Motor neuron (in vitro differentiated cells): Measurements from ENCODE around the gene MBLAC1. TPM values are rescaled to one million over a fixed set of nuclear protein-coding genes. Genes with fewer than 3 reads are reported as not detected.

ENCODE experiments used
- ATAC-seq, 8 experiments: fragments of 200-7000 bp; cut with Tn5 transposase; replicated peaks in 6 of 8; 2 replicates each; pipeline ENCODE4 v1.8.0; 2021; ENCODE audit warnings: mild to moderate bottlenecking in 8 of 8, moderate library complexity in 8 of 8
- H3K27ac ChIP-seq, 2 donors: fragments of 250-450 bp; sonication (Bioruptor Pico); 2 replicates each; pipeline ENCODE4 v1.9.0; 2021; ENCODE audit warnings: antibody characterized with exemption in 2 of 2, mild to moderate bottlenecking in 2 of 2, moderate library complexity in 1 of 2
- H3K4me1 ChIP-seq, 2 donors: fragments of 250-450 bp; sonication (Bioruptor Pico); replicated peaks in 1 of 2; 2 replicates each; pipeline ENCODE4 v1.6.1; 2021; ENCODE audit warnings: antibody characterized with exemption in 2 of 2, mild to moderate bottlenecking in 2 of 2, moderate library complexity in 1 of 2
- H3K4me3 ChIP-seq, 5 donors: fragments of 250-450 bp; sonication (Bioruptor Pico); 2 replicates each; pipeline ENCODE4 v1.9.0; 2021; ENCODE audit warnings: antibody characterized with exemption in 5 of 5, mild to moderate bottlenecking in 5 of 5, moderate library complexity in 4 of 5
- WGBS, 10 experiments: fragments of 450-650 bp; shearing (Covaris generic); methylation state at CpG; one replicate each; pipeline ENCODE4 v1.0.0; 2022; 5-methylcytosine and 5-hydroxymethylcytosine counted together
- in situ Hi-C, 9 experiments: fragments of 400-800 bp; cut with MboI; loops; one replicate each; pipeline ENCODE4 v1.15.0; 2021; ENCODE audit warnings: low sequenced_read_pairs in 9 of 9, low pct_unique_long_range_greater_than_20kb in 2 of 9; ENCODE audit not compliant: unreplicated experiment in 9 of 9
- total RNA-seq, 8 experiments: library from RNA; unstranded; fragments of 300-600 nt; gene quantifications; 2 replicates each; pipeline versions ENCODE4 v1.2.3 to v1.2.4, GENCODE V29; 2022

Gene MBLAC1
- total RNA-seq, 8 experiments from 2014 or later: 1.7 to 5.1 (median 4.1) TPM

- H3K4me1 ChIP-seq: peaks cover 13% of the 10 kb centered on the region in 2 donors
- WGBS, 10 experiments: 47 to 100% (median 60%) methylated on average over 1 to 6 of the region's 6 CpGs; no CpG with 5 or more reads in 1 of the 10 experiments
- in situ Hi-C loops: no loop called here
- H3K27ac ChIP-seq: no peak overlapping the region
- ATAC-seq: peak in 2 of 8 experiments; percentile 9 to 36
- H3K4me3 ChIP-seq: no peak overlapping the region
Observed at GRCh38 chr7:100163006-100163531, 36.3 kb downstream of the MBLAC1 start.

- no peak for ATAC-seq
- WGBS, 10 experiments: 79 to 94% (median 92%) methylated on average over 1 to 4 of the region's 5 CpGs; no CpG with 5 or more reads in 5 of the 10 experiments
- Histone ChIP-seq H3K27ac (no peak overlapping the region), H3K4me1 (peaks cover 16 to 19% of the 10 kb centered on the region in 2 donors), H3K4me3 (no peak overlapping the region)
- in situ Hi-C loops: no loop called here
Observed at GRCh38 chr7:100163871-100164270, 37.1 kb downstream of the MBLAC1 start.

- WGBS, 10 experiments: 40 to 100% (median 81%) methylated on average over 1 to 8 of the region's 16 CpGs; no CpG with 5 or more reads in 7 of the 10 experiments
- no peak for ATAC-seq
- H3K4me1 ChIP-seq: peaks cover 16 to 29% of the 10 kb centered on the region in 2 donors
- H3K4me3 ChIP-seq: no peak overlapping the region
- in situ Hi-C loops: no loop called here
- H3K27ac ChIP-seq: no peak overlapping the region
Observed at GRCh38 chr7:100166317-100166940, 39.7 kb downstream of the MBLAC1 start.

DNA sequence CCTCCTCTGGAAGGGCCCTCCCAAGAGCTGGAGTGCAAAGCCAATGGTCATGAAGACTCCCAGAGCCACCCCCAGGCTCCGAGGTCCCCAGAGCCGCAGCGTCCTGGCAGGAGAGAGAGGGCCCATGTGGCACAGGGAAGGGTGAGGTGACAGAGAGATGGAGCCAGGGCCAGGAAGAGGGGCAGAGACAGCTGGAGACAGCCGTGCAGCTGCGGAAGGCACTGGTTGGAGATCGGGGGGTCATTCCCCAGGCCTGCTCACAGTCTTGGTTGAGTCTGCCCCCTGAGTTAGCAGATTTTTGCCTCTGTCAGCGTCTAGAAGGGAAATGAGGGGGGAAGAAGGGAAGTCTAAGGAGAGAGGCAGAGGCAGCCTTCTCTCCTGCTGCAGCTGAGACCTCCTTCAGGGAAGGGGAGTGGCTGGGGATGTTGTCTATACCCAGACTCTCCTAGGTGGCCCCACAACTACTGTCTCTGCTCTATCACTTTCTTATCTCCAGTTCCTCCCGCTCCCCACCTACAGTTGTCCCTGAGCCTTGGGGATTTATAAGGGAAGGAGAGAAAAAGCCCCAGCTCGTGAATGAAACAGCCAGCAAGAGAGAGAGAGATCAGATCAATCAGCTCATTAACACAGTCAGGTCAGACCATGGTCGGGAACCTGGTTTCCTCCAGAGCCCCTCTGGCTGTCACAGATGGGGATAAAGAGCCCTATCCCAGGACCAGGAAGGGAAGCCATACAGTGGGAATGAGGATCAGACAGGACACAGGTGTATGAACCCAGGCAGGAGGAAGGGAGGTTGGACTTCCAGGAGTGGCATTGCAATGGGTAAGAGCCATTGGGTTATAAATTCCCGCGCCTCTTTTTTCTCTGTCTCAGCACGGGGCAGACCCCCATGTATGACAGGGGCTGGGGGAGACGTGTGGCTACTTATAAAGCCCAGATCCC is 40.5 kb downstream of the MBLAC1 start:
- in situ Hi-C loops: no loop called here
- Histone ChIP-seq H3K27ac (no peak overlapping the region), H3K4me3 (peak overlapping the region in 1 of 5 donors; percentile 15), H3K4me1 (peaks cover 18 to 32% of the 10 kb centered on the region in 2 donors)
- WGBS, 10 experiments: 11 to 73% (median 42%) methylated on average over 1 to 4 of the region's 14 CpGs; no CpG with 5 or more reads in 4 of the 10 experiments
- peak in 3 of 8 experiments; percentile 8 to 14 (median 9) for ATAC-seq

DNA sequence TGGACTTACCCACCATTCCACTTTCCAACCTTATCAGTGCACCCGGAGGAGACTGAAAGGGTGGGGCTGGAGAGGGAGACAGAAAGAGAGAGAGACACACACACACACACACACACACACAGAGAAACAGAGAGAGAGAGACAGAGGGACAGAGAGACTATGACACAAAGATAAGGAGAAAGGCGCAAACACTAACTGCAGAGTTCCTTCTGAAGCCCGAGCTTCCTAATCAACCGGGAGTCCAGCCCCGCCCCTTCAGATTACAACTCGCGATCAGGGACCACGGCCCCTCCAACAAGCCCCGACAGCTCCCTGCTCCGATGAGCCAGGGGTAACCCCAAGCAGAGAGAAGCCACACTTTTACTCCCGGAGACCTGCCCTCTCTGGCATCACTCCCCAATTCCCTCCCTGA is 41.2 kb downstream of the MBLAC1 start:
- in situ Hi-C loops: no loop called here
- Histone ChIP-seq H3K4me1 (peaks cover 18 to 32% of the 10 kb centered on the region in 2 donors), H3K27ac (no peak overlapping the region), H3K4me3 (peak overlapping the region in 2 of 5 donors; percentile 15 to 17)
- peak; percentile 3 to 43 (median 29) for ATAC-seq
- WGBS, 10 experiments: 9 to 20% (median 15%) methylated on average over 2 to 4 of the region's 11 CpGs; no CpG with 5 or more reads in 7 of the 10 experiments

DNA sequence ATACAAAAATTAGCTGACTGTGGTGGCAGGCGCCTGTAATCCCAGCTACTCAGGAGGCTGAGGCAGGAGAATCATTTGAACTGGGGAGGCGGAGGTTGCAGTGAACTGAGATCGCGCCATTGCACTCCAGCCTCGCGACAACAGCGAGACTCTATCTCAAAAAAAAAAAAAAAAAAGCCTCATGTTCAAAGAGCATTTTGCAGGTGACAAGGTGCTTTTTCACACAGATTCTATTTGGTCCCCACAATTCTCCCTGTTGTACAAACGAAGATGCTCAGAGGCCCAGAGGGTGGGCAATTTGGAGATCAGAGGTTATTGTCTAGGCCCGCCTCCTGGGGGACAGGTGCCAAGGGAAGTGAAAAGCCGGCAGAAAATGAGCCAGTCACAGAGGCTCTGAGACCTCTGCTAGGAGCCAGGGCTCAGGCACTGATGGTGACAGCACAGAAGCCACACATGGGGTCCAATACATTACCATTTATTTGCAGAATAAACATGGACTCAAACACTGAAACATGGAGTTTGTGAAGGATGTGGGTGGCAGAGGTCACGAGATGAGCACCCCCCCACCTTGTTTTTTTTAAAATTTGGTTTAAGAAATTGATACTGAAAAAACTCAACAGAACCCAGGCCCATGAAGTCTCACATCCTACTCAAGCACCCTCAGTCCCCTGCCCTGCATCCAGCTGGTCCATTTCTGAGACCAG is 42.5 kb downstream of the MBLAC1 start:
- in situ Hi-C loops: no loop called here
- Histone ChIP-seq H3K4me3 (no peak overlapping the region), H3K4me1 (peaks cover 18 to 32% of the 10 kb centered on the region in 2 donors), H3K27ac (no peak overlapping the region)
- no peak for ATAC-seq
- WGBS, 10 experiments: 63 to 100% (median 90%) methylated on average over 1 to 8 of the region's 11 CpGs; no CpG with 5 or more reads in 2 of the 10 experiments

- in situ Hi-C loops: no loop called here
- peaks cover 18 to 32% of the 10 kb centered on the region in 2 donors for H3K4me1 ChIP-seq
- H3K4me3 ChIP-seq: no peak overlapping the region
- no peak overlapping the region for H3K27ac ChIP-seq
- WGBS, 10 experiments: 40 to 97% (median 73%) methylated on average over 1 to 8 of the region's 11 CpGs; no CpG with 5 or more reads in 2 of the 10 experiments
- ATAC-seq: no peak
Observed at GRCh38 chr7:100170101-100170897, 43.5 kb downstream of the MBLAC1 start.

- peak in 6 of 8 experiments; percentile 9 to 80 (median 65) for ATAC-seq
- H3K4me3 ChIP-seq: peak overlapping the region in 3 of 5 donors; percentile 3 to 29 (median 24)
- WGBS, 10 experiments: 0 to 30% (median 26%) methylated on average over 1 to 16 of the region's 61 CpGs; no CpG with 5 or more reads in 7 of the 10 experiments
- H3K27ac ChIP-seq: no peak overlapping the region
- peaks cover 22 to 35% of the 10 kb centered on the region in 2 donors for H3K4me1 ChIP-seq
- in situ Hi-C loops: no loop called here
Observed at GRCh38 chr7:100171087-100171681, 44.4 kb downstream of the MBLAC1 start.

DNA sequence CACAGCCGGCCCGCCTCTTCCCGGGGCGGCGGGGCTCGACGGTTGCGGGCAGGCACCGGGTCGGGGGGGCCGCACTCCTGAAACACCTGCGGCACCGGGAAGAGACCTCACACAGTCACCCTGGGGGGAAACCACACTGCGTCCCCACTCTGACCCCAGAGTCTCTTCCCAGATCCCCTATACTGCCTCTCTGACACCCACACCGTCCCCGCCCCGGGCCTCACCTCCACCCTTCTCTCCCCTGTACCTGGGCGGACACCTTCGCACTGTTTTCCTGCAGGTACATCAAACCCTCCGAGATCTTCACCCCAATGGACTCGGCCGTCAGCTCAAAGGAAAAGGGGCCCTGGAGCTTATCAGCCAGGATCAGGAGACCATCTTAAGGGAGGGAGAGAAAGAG is 45.1 kb downstream of the MBLAC1 start:
- ATAC-seq: peak in 2 of 8 experiments; percentile 8 to 23
- 67 to 82% (median 80%) methylated on average over 2 to 3 of the region's 22 CpGs; no CpG with 5 or more reads in 7 of the 10 experiments for WGBS, 10 experiments
- peaks cover 22 to 37% of the 10 kb centered on the region in 2 donors for H3K4me1 ChIP-seq
- in situ Hi-C loops: no loop called here
- peak overlapping the region in 1 of 5 donors; percentile 29 for H3K4me3 ChIP-seq
- H3K27ac ChIP-seq: no peak overlapping the region

DNA sequence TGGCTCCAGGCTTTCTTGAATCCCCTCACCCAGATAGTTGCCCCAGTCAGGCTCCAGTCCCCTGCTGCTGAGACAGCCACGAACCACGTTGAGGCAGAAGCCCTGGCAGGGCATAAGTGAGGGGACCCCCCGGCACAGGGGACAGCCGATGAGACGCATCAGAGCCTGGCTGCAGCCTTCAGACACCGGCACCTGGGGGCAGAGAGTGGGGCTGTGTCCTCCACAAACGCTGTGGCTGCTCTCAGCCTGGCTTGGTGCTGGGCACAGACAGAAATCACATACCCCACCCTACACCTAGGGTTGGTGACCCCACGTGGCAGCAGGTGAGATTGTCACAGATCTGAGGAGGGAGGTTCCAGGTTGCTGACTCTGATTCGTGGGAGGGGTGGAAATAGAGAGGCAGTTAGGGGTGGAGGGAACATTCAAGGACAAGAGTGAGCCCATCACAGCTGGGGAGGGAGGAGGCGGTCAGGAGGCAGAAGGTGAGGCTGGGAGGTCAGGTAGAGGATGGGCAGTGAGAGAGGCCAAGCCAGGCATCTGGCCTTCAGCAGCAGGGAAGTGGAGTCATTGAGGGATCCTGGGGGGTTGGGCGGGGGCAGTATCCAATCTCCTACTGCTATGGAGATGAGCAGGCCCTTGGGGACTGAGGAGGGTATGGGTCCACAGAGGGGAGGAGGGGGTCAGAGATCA is 47.2 kb downstream of the MBLAC1 start:
- Histone ChIP-seq H3K4me3 (no peak overlapping the region), H3K4me1 (peaks cover 7 to 21% of the 10 kb centered on the region in 2 donors), H3K27ac (no peak overlapping the region)
- no peak for ATAC-seq
- 60 to 98% (median 88%) methylated on average over 2 to 8 of the region's 11 CpGs; no CpG with 5 or more reads in 4 of the 10 experiments for WGBS, 10 experiments
- in situ Hi-C loops: no loop called here

DNA sequence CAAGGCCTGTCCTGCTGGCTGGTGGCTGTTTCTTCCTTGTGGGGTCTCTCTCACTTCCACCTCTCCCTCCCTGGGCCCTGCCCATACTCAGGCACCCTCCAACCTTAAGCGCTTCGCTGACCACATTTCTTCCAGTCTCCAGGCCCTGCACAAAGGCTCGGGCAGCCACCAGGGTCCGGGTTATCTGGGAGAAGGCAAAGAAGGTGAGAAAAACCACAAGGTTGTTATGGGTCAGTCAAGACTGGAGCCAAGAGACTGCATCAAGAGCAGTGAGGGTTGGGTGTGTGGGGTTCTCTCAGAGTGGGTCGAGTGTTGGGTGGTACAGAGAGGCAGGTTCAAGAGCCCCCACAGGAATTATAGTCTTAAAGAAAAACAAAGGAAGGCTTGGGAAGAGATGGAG is 47.8 kb downstream of the MBLAC1 start:
- WGBS, 10 experiments: 0 to 100% (median 90%) methylated on average over 1 to 4 of the region's 5 CpGs; no CpG with 5 or more reads in 4 of the 10 experiments
- H3K4me1 ChIP-seq: peaks cover 7 to 21% of the 10 kb centered on the region in 2 donors
- in situ Hi-C loops: no loop called here
- H3K27ac ChIP-seq: no peak overlapping the region
- no peak overlapping the region for H3K4me3 ChIP-seq
- ATAC-seq: no peak
